HUDEP-2 (cell line): ENCODE results near the gene FAM222A.

ENCODE experiments used
- DNase-seq, 76 experiments: peaks; one replicate each; lab custom pipeline; 2025; ENCODE audit not compliant: unreplicated experiment in 76 of 76; lab: John Stamatoyannopoulos, UW

The FAM222A gene

GRCh38 chr12:109770104-109770860 lies 56.7 kb downstream of the FAM222A start:
- no peak for DNase-seq

GRCh38 chr12:109770861-109771670 lies 57.4 kb downstream of the FAM222A start:
- DNase-seq: no peak

- no peak for DNase-seq
Measured at GRCh38 chr12:109771746-109772621, 58.4 kb downstream of the FAM222A start.

GRCh38 chr12:109772622-109773321 lies 59.1 kb downstream of the FAM222A start:
- DNase-seq: peak in 5 of 76 experiments; percentile 0 to 48 (median 15)

GRCh38 chr12:109773384-109774011 lies 59.9 kb downstream of the FAM222A start:
- peak in 33 of 76 experiments; percentile 1 to 50 (median 23) for DNase-seq

- peak in 63 of 76 experiments; percentile 9 to 73 (median 52) for DNase-seq
Measured at GRCh38 chr12:109775172-109775881, 61.7 kb downstream of the FAM222A start.

GRCh38 chr12:109776624-109777023 lies 63.0 kb downstream of the FAM222A start:
- no peak for DNase-seq

GRCh38 chr12:109777544-109777943 lies 63.9 kb downstream of the FAM222A start:
- DNase-seq: peak in 40 of 76 experiments; percentile 0 to 72 (median 22)

GRCh38 chr12:109778684-109779083 lies 65.1 kb downstream of the FAM222A start:
- no peak for DNase-seq

GRCh38 chr12:109779382-109779781 lies 65.8 kb downstream of the FAM222A start:
- no peak for DNase-seq

GRCh38 chr12:109781668-109782325 lies 68.2 kb downstream of the FAM222A start:
- DNase-seq: no peak

GRCh38 chr12:109782326-109782703 lies 68.7 kb downstream of the FAM222A start:
- no peak for DNase-seq

- DNase-seq: no peak
Measured at GRCh38 chr12:109783135-109783964, 69.7 kb downstream of the FAM222A start.

- DNase-seq: no peak
Measured at GRCh38 chr12:109783965-109784244, 70.3 kb downstream of the FAM222A start.

- no peak for DNase-seq
Measured at GRCh38 chr12:109785854-109786253, 72.2 kb downstream of the FAM222A start.

- no peak for DNase-seq
Measured at GRCh38 chr12:109786799-109787198, 73.2 kb downstream of the FAM222A start.

- no peak for DNase-seq
Measured at GRCh38 chr12:109789526-109790048, 76.0 kb downstream of the FAM222A start.

GRCh38 chr12:109792992-109793391 lies 79.4 kb downstream of the FAM222A start:
- DNase-seq: no peak
